KMS-11 (cell line): ENCODE data around the gene SYT3.

Experiments used
- H2AFZ ChIP-seq: fragments of 200-600 bp; sonication (generic); 2 replicates; pipeline ENCODE4 v1.6.1; 2016; ENCODE audit warnings: antibody characterized with exemption, mixed run types, low read depth
- H3K27ac ChIP-seq: fragments of 200-600 bp; sonication (generic); 2 replicates; pipeline ENCODE4 v1.6.1; 2016; ENCODE audit warnings: mild to moderate bottlenecking, mixed run types
- H3K27me3 ChIP-seq: fragments of 200-600 bp; sonication (generic); 2 replicates; pipeline ENCODE4 v1.6.1; 2017; ENCODE audit warnings: mild to moderate bottlenecking, low read depth, mixed run types, moderate library complexity; ENCODE audit not compliant: insufficient read depth
- H3K36me3 ChIP-seq: fragments of 200-600 bp; sonication (generic); 2 replicates; pipeline ENCODE4 v1.6.1; 2017; ENCODE audit warnings: mild to moderate bottlenecking, mixed run types; ENCODE audit not compliant: insufficient read depth
- H3K4me1 ChIP-seq: fragments of 200-600 bp; sonication (generic); 2 replicates; pipeline ENCODE4 v1.6.1; 2016; ENCODE audit warnings: mild to moderate bottlenecking, low read depth, mixed run types; ENCODE audit not compliant: poor library complexity, severe bottlenecking
- H3K4me2 ChIP-seq: fragments of 200-600 bp; sonication (generic); 2 replicates; pipeline ENCODE4 v1.7.0; 2016; ENCODE audit warnings: mild to moderate bottlenecking, mixed run types
- H3K4me3 ChIP-seq: fragments of 200-600 bp; sonication (generic); IDR thresholded peaks from 2 replicates; pipeline ENCODE4 v1.6.1; 2017; ENCODE audit warnings: low read depth, low read length, mixed read lengths; ENCODE audit not compliant: insufficient read depth
- H3K79me2 ChIP-seq: fragments of 200-600 bp; sonication (generic); 2 replicates; pipeline ENCODE4 v1.6.1; 2016; ENCODE audit warnings: low read depth, mixed run types; ENCODE audit not compliant: insufficient read depth
- H3K9ac ChIP-seq: fragments of 200-600 bp; sonication (generic); 2 replicates; pipeline ENCODE4 v1.6.1; 2016; ENCODE audit warnings: mild to moderate bottlenecking, mixed run types
- H4K20me1 ChIP-seq: fragments of 200-600 bp; sonication (generic); 2 replicates; pipeline ENCODE4 v1.6.1; 2016; ENCODE audit warnings: mild to moderate bottlenecking, mixed run types; ENCODE audit not compliant: insufficient read depth
- CTCF ChIP-seq: fragments of 200-600 bp; sonication (generic); conservative IDR thresholded peaks from 2 replicates; pipeline ENCODE4 v1.6.1; 2017; ENCODE audit warnings: low read depth, mild to moderate bottlenecking, antibody characterized with exemption, low read length, moderate library complexity, mixed read lengths

SYT3 gene

GRCh38 chr19:50602935-50603334 is 36.7 kb downstream of the SYT3 start:
- Histone ChIP-seq H3K4me3 (no peak overlapping the region), H4K20me1 (no peaks in the 10 kb centered on the region), H3K9ac (no peak overlapping the region), H3K4me1 (no peaks in the 10 kb centered on the region), H3K27ac (no peak overlapping the region), H3K27me3 (peaks cover 10% of the 10 kb centered on the region; the same call in 1 of the 2 replicates), H3K4me2 (no peak overlapping the region), H3K79me2 (no peaks in the 10 kb centered on the region), H3K36me3 (no peaks in the 10 kb centered on the region), H2AFZ (no peak overlapping the region)
- TF ChIP-seq CTCF = no peak

- H2AFZ ChIP-seq = no peak overlapping the region
- H3K9ac ChIP-seq = no peak overlapping the region
- no peak overlapping the region for H3K4me3 ChIP-seq
Measured at GRCh38 chr19:50602496-50602895, 37.2 kb downstream of the SYT3 start.

GRCh38 chr19:50602089-50602422 is 37.6 kb downstream of the SYT3 start:
- Histone ChIP-seq H3K9ac (no peak overlapping the region), H3K4me2 (no peak overlapping the region), H4K20me1 (no peaks in the 10 kb centered on the region), H3K4me3 (no peak overlapping the region), H3K36me3 (no peaks in the 10 kb centered on the region), H3K4me1 (no peaks in the 10 kb centered on the region), H3K27me3 (peaks cover 10% of the 10 kb centered on the region; the same call in 1 of the 2 replicates), H3K27ac (no peak overlapping the region), H3K79me2 (no peaks in the 10 kb centered on the region), H2AFZ (no peak overlapping the region)
- no peak for TF ChIP-seq CTCF

More at GRCh38 chr19:50602496-50602895, 37.2 kb downstream of the SYT3 start:
- no peaks in the 10 kb centered on the region for H3K4me1 ChIP-seq
- no peak for TF ChIP-seq CTCF
- no peak overlapping the region for H3K27ac ChIP-seq
- H3K36me3 ChIP-seq = no peaks in the 10 kb centered on the region
- H3K79me2 ChIP-seq = no peaks in the 10 kb centered on the region
- peaks cover 10% of the 10 kb centered on the region; the same call in 1 of the 2 replicates for H3K27me3 ChIP-seq
- H3K4me2 ChIP-seq = no peak overlapping the region
- H4K20me1 ChIP-seq = no peaks in the 10 kb centered on the region

- Histone ChIP-seq H2AFZ (no peak overlapping the region), H3K27me3 (peaks cover 10% of the 10 kb centered on the region; the same call in 1 of the 2 replicates), H3K4me1 (no peaks in the 10 kb centered on the region), H3K27ac (no peak overlapping the region), H3K9ac (no peak overlapping the region), H3K36me3 (no peaks in the 10 kb centered on the region), H3K4me3 (no peak overlapping the region), H3K4me2 (no peak overlapping the region), H3K79me2 (no peaks in the 10 kb centered on the region), H4K20me1 (no peaks in the 10 kb centered on the region)
- TF ChIP-seq CTCF = no peak
Measured at GRCh38 chr19:50601407-50602088, 38.1 kb downstream of the SYT3 start.
